Germinal center (tissue), 1 donor: ENCODE data around the gene FGF10.

Experiments used
- DNase-seq: peaks from one replicate; pipeline ENCODE4 v3.0.0; 2012; ENCODE audit warnings: mixed read lengths, low spot score

Gene FGF10

DNA sequence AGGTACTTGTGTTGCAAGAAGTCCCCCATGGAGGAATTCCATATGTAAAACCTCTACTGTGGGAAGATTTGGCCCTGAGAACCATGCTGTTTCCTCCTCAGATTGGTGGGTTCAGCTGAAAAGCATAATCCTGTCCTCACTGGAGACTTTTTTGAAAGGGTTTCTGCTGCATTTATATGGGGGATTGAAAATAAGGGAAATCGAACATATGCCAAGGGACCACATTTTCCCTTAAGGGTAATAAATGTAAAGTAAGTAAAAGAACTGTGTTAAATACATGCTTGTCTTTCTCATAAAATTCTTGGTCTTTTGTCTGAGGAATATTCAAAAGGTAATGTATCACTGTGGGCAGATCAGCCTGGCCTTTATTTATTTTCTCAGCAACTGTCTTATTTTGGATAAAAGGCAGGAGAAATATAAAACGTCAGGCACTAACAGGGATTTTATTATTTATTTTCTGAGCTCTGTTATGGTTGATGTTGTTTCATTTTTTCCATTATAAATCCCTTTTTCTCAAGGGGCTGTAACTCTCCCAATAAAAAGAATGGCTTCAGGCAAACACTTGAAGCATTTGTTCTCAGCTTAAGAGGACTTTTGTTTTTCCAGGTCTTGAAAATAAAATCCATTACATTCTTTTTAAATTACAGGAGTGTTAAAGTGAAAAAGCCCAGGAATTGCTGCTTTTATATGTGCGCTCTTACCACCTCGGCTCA is 131.4 kb downstream of the FGF10 start:
- no peak for DNase-seq

DNA sequence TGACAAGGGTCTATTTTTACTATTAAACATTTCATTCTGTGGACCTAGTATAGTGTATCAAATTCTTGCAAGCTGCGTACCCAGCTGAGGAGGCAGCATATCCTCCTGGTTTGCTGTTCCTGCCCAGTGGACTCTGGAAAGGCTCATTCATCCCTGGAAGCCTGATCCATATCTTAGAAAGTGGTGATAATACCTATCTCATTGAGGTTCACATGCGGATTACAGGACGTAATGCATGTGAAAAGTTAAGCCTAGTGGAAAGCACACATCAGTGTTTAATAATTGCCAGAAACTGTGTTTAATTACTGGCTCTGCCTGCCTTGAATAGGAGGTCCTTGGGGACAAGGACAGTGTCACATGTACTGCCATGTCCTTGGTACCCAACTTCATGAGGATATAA is 132.0 kb downstream of the FGF10 start:
- no peak for DNase-seq
